Natural killer cell (primary cell): Measurements from ENCODE around the gene NACA2. TPM values are rescaled to one million over a fixed set of nuclear protein-coding genes. Genes with fewer than 3 reads are reported as not detected.
"Not testable (repeated sequence)": the region's sequence is repeated elsewhere in the genome, so short reads cannot be mapped to it uniquely, and the experiment has no call there.

Experiments
- ATAC-seq, 3 donors: fragments of 150-1000 bp in 2 of 3; fragments of 200-7000 bp in 1 of 3; cut with Tn5 transposase; 1 replicate in 1 of 3; 2 replicates in 2 of 3; pipeline ENCODE4 v1.10.0; 2021; ENCODE audit warnings: mild to moderate bottlenecking in 2 of 3, moderate library complexity in 2 of 3
- DNase-seq, 2 donors: peaks; one replicate each; pipeline versions ENCODE4 v3.0.0 to v3.0.0-alpha.2; 2013 to 2021; ENCODE audit warnings: mixed read lengths in 1 of 2
- H3K27ac ChIP-seq: one replicate; pipeline ENCODE4 v1.5.1; 2013; ENCODE audit warnings: mild to moderate bottlenecking, low read length
- H3K27me3 ChIP-seq: one replicate; pipeline ENCODE4 v1.6.1; 2013; ENCODE audit warnings: low read length; ENCODE audit not compliant: control insufficient read depth, insufficient read depth
- H3K36me3 ChIP-seq: one replicate; pipeline ENCODE4 v1.6.1; 2013; ENCODE audit warnings: low read length; ENCODE audit not compliant: control insufficient read depth, insufficient read depth
- H3K4me1 ChIP-seq: one replicate; pipeline ENCODE4 v1.6.1; 2013; ENCODE audit warnings: low read length; ENCODE audit not compliant: control insufficient read depth, insufficient read depth
- H3K4me3 ChIP-seq: one replicate; pipeline ENCODE4 v1.5.1; 2013; ENCODE audit warnings: low read length
- H3K9me3 ChIP-seq: one replicate; pipeline ENCODE4 v1.6.1; 2013; ENCODE audit warnings: low read length; ENCODE audit not compliant: control insufficient read depth, insufficient read depth
- H3K27ac Mint-ChIP-seq, 2 donors: one replicate each; pipeline ENCODE4 v1.8.0; 2022; ENCODE audit warnings: mild to moderate bottlenecking in 2 of 2, mixed read lengths in 2 of 2, moderate library complexity in 1 of 2
- H3K27me3 Mint-ChIP-seq, 2 donors: one replicate each; pipeline ENCODE4 v1.8.0; 2022; ENCODE audit warnings: low read depth in 2 of 2, mixed read lengths in 2 of 2
- H3K36me3 Mint-ChIP-seq: one replicate; pipeline ENCODE4 v1.8.0; 2022; ENCODE audit warnings: mixed read lengths
- H3K4me1 Mint-ChIP-seq, 2 donors: one replicate each; pipeline ENCODE4 v1.8.0; 2022; ENCODE audit warnings: mixed read lengths in 2 of 2
- H3K4me3 Mint-ChIP-seq: one replicate; pipeline ENCODE4 v1.8.0; 2022; ENCODE audit warnings: mild to moderate bottlenecking, moderate library complexity, mixed read lengths
- H3K9me3 Mint-ChIP-seq, 2 donors: one replicate each; pipeline ENCODE4 v1.8.0; 2022; ENCODE audit warnings: mixed read lengths in 2 of 2
- WGBS: methylation state at CpG from one replicate; pipeline ENCODE4 v1.1.7; 2013; ENCODE audit warnings: missing lambda C conversion rate; ENCODE audit not compliant: insufficient coverage; 5-methylcytosine and 5-hydroxymethylcytosine counted together
- intact Hi-C: fragments of 100-400 bp; cut with micrococcal nuclease; formaldehyde crosslinking; loops from one replicate; pipeline ENCODE4 v1.14.2; 2022
- total RNA-seq, 4 donors: library from RNA; stranded (reverse); fragments of 120-200 nt in 1 of 4; gene quantifications; one replicate each; pipeline versions ENCODE4 v1.2.3 to v1.2.4, GENCODE V29; 2013 to 2022
- TF ChIP-seq, protein P1 (sequence below): fragments of 200-600 bp; IDR thresholded peaks from one replicate; pipeline ENCODE4 v1.8.0; 2022; ENCODE audit warnings: antibody characterized with exemption

NACA2 gene
- total RNA-seq, 3 donors from 2014 or later (not counting 1 experiment from before 2014, with no cell fraction given) = not detected

DNA sequence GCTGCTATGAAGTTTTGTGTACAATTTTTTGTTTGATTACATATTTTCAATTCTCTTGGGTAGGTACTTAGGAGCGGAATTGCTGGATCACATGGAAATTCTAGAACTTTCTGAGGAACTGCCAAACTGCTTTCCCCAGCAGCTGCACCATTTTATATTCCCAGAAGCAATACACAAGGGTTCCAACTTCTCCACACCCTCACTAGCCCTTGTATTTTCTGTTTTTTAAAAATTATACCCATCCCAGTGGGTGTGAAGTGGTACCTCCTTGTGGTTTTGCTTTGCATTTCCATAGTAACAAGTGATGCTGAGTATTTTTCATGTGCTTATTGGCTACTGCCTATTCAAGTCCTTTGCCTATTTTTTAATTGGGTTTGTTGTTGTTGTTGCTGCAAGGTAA is 20.9 kb downstream of the NACA2 start:
- ATAC-seq (peak in 1 of 3 donors; percentile 32), DNase-seq (peak in 1 of 2 donors; percentile 7)
- H3K27ac ChIP-seq = no peak overlapping the region
- no peak overlapping the region for H3K4me3 Mint-ChIP-seq
- no peaks in the 10 kb centered on the region for H3K9me3 ChIP-seq
- TF ChIP-seq, protein P1, sequence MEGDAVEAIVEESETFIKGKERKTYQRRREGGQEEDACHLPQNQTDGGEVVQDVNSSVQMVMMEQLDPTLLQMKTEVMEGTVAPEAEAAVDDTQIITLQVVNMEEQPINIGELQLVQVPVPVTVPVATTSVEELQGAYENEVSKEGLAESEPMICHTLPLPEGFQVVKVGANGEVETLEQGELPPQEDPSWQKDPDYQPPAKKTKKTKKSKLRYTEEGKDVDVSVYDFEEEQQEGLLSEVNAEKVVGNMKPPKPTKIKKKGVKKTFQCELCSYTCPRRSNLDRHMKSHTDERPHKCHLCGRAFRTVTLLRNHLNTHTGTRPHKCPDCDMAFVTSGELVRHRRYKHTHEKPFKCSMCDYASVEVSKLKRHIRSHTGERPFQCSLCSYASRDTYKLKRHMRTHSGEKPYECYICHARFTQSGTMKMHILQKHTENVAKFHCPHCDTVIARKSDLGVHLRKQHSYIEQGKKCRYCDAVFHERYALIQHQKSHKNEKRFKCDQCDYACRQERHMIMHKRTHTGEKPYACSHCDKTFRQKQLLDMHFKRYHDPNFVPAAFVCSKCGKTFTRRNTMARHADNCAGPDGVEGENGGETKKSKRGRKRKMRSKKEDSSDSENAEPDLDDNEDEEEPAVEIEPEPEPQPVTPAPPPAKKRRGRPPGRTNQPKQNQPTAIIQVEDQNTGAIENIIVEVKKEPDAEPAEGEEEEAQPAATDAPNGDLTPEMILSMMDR = no peak
- no peaks in the 10 kb centered on the region for H3K4me1 Mint-ChIP-seq
- no peak overlapping the region for H3K27ac Mint-ChIP-seq
- H3K36me3 Mint-ChIP-seq = no peaks in the 10 kb centered on the region
- H3K4me1 ChIP-seq = no peaks in the 10 kb centered on the region
- no peaks in the 10 kb centered on the region for H3K36me3 ChIP-seq
- WGBS = 100% methylated on average over 1 of the region's 1 CpG
- H3K4me3 ChIP-seq = no peak overlapping the region
- intact Hi-C loops = no loop called here
- no peaks in the 10 kb centered on the region for H3K27me3 ChIP-seq
- no peaks in the 10 kb centered on the region for H3K9me3 Mint-ChIP-seq
- H3K27me3 Mint-ChIP-seq = peaks cover 11 to 35% of the 10 kb centered on the region in 2 donors

DNA sequence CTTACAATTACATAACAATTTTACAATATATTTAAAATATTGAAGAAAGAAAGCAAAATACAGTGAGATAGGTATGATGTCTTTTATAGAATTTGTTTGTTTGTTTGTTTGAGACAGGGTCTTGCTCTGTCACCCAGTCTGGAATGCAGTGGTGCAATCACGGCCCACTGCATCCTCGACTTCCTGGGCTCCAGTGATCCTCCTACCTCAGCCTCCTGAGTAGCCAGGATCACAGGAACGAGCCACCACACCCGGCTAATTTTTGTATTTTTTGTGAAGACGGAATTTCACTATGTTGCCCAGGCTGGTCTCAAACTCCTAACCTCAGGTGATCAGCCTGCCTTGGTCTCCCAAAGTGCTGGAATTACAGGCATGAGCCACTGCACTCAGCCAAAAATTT is 21.5 kb downstream of the NACA2 start:
- H3K4me3 Mint-ChIP-seq, H3K36me3 Mint-ChIP-seq, DNase-seq, H3K9me3 Mint-ChIP-seq, H3K4me3 ChIP-seq, H3K27ac ChIP-seq, H3K4me1 Mint-ChIP-seq, H3K4me1 ChIP-seq, intact Hi-C loops, H3K27me3 ChIP-seq, H3K27ac Mint-ChIP-seq, ATAC-seq, H3K9me3 ChIP-seq, H3K36me3 ChIP-seq: not testable (repeated sequence)
- peaks cover 17 to 31% of the 10 kb centered on the region in 2 donors for H3K27me3 Mint-ChIP-seq
- WGBS = 85% methylated on average over 5 of the region's 5 CpGs

DNA sequence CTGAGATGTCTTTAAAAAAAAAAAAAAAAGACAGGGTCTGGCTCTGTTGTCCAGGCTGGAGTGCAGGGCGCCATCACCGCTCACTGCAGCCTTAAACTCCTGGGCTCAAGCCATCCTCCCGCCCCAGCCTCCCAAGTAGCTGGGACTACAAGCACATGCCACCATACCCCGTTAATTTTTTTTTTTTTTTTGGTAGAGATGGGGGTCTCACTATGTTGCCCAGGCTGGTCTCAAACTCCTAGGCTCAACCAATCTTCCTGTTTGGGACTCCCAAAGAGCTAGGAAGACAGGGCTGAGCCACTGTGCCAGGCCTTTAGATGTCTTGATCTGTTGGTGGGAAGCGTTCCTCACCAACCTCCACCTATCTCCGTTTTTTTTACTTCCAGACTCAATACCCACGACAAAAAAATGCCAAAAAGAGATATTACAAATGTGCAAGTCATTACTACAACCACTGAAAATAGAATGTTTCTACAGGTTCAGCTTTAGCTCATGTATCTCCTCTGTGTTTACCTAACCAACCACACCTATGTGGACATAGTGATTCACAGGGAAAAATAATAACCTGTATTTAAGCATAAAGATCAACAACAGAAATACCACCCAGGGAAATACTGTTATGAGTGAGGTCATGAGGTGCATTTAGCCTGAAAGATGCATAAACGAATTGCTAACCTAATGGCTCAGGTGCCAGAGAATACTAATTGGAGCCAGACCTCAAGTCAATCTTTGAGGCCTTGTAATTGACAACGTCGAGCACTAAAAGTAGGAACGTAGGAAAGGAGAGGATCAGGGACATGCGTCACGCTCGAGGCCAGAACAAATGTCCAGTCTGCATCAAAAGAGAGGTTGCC is 22.6 kb downstream of the NACA2 start:
- no peak overlapping the region for H3K4me3 Mint-ChIP-seq
- Histone ChIP-seq H3K27me3 (peaks cover 2% of the 10 kb centered on the region), H3K4me1 (no peaks in the 10 kb centered on the region), H3K9me3 (no peaks in the 10 kb centered on the region), H3K27ac (no peak overlapping the region), H3K4me3 (no peak overlapping the region), H3K36me3 (no peaks in the 10 kb centered on the region)
- H3K36me3 Mint-ChIP-seq = no peaks in the 10 kb centered on the region
- ATAC-seq = no peak
- no peak overlapping the region for H3K27ac Mint-ChIP-seq
- H3K27me3 Mint-ChIP-seq = peaks cover 10 to 24% of the 10 kb centered on the region in 2 donors
- 89% methylated on average over 12 of the region's 14 CpGs for WGBS
- DNase-seq = no peak
- H3K9me3 Mint-ChIP-seq = no peaks in the 10 kb centered on the region
- no peaks in the 10 kb centered on the region for H3K4me1 Mint-ChIP-seq
- intact Hi-C loops = no loop called here
- TF ChIP-seq, protein P1 = no peak

DNA sequence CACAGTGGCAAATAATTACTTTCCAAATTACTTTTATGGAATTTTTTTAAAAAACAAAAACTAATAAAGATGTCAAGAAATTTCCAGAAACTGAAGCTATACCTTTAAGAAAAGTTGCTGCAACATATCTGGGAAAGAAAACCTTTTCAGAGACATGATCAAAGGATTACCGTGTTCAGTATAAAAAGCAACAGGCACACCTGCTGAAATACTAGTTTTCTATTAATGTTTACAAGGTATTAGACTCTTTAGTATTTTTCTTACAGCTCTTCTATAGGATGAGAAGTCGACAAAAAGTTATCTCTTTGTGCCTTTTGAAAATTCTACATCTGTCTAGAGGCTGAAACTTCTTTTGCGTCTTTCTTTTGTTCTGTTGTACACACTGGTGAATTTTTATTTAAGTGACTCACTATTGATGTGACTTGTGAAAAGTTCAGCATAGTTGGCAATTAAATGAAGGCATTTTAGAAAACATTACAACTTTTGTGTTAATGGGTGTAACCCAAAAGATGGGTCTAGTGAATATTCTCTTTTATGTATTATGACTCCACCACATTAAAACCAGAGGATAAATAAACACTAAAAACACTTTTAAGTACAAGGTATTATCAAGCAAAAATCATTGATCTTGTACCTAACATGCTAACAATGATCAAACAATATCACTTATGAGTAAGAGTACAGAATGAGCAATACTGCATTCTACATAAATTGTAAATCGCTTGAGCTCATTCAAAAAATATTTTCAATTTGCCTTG is 23.8 kb downstream of the NACA2 start:
- Histone ChIP-seq H3K36me3 (no peaks in the 10 kb centered on the region), H3K27me3 (peaks cover 2% of the 10 kb centered on the region), H3K4me1 (no peaks in the 10 kb centered on the region), H3K9me3 (no peaks in the 10 kb centered on the region), H3K27ac (no peak overlapping the region), H3K4me3 (no peak overlapping the region)
- Mint-ChIP-seq H3K4me1 (no peaks in the 10 kb centered on the region), H3K36me3 (no peaks in the 10 kb centered on the region), H3K4me3 (no peak overlapping the region), H3K9me3 (no peaks in the 10 kb centered on the region), H3K27ac (no peak overlapping the region), H3K27me3 (peaks cover 10 to 20% of the 10 kb centered on the region in 2 donors)
- intact Hi-C loops = no loop called here
- ATAC-seq = no peak
- TF ChIP-seq, protein P1 = no peak
- 85% methylated on average over 2 of the region's 4 CpGs for WGBS
- no peak for DNase-seq

DNA sequence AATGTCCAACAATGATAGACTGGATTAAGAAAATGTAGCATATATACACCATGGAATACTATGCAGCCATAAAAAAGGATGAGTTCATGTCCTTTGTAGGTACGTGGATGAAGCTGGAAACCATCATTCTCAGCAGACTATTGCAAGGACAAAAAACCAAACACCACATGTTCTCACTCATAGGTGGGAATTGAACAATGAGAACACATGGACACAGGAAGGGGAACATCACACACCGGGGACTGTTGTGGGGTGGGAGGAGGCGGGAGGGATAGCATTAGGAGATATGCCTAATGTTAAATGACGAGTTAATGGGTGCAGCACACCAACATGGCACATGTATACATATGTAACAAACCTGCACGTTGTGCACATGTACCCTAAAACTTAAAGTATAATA is 24.6 kb downstream of the NACA2 start:
- H3K4me3 ChIP-seq, H3K9me3 ChIP-seq, H3K27me3 ChIP-seq, H3K27ac ChIP-seq, H3K4me1 ChIP-seq, H3K27ac Mint-ChIP-seq, DNase-seq, H3K4me1 Mint-ChIP-seq, H3K36me3 Mint-ChIP-seq, H3K4me3 Mint-ChIP-seq, H3K36me3 ChIP-seq, ATAC-seq, H3K9me3 Mint-ChIP-seq, intact Hi-C loops: not testable (repeated sequence)
- peaks cover 10 to 16% of the 10 kb centered on the region in 2 donors for H3K27me3 Mint-ChIP-seq
- no CpG with 5 or more reads among the region's 5 CpGs for WGBS

DNA sequence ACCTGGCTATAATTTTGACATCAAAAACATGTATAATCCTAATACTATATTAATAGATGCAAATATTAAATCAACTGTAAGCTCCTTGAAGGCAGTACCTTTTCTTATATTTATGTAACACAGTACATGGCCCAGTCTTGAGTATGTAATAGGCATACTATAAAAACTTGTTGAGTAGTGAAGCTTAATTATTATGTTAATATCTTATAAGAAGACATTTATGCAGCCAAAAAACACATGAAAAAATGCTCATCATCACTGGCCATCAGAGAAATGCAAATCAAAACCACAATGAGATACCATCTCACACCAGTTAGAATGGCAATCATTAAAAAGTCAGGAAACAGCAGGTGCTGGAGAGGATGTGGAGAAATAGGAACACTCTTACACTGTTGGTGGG is 25.2 kb downstream of the NACA2 start:
- ATAC-seq, DNase-seq, H3K4me1 Mint-ChIP-seq, H3K27me3 ChIP-seq, H3K9me3 ChIP-seq, H3K36me3 ChIP-seq, H3K27ac ChIP-seq, intact Hi-C loops, H3K27ac Mint-ChIP-seq, H3K4me3 ChIP-seq, H3K36me3 Mint-ChIP-seq, H3K4me3 Mint-ChIP-seq, H3K9me3 Mint-ChIP-seq, H3K4me1 ChIP-seq: not testable (repeated sequence)
- H3K27me3 Mint-ChIP-seq = peaks cover 11 to 12% of the 10 kb centered on the region in 2 donors
